GM21786 (cell line): ENCODE results near the gene PROM1.

Experiments
- ATAC-seq: cut with Tn5 transposase; IDR thresholded peaks from one replicate; pipeline ENCODE4 v1.9.1; 2021; ENCODE audit not compliant: unreplicated experiment

PROM1 gene

DNA sequence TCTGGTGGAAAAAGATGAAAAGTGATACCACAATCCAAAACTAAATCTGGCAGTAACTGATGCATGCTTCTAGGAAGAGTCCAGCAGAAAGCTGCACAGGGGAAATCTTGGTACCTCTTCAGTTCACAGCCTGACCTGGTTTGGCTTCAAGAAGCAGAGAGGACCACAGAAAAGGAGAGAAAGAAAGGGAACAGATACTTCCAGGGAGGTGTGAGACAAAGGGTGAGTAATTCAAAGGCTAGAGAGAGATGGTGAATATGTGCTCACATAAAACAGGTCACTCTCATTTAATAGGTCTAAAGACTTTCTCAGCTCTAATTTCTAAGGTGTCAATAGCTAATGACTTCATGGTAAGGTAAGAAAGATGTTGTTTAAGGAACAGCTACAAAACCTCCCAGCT is 132.0 kb downstream of the PROM1 start:
- ATAC-seq, result no peak

DNA sequence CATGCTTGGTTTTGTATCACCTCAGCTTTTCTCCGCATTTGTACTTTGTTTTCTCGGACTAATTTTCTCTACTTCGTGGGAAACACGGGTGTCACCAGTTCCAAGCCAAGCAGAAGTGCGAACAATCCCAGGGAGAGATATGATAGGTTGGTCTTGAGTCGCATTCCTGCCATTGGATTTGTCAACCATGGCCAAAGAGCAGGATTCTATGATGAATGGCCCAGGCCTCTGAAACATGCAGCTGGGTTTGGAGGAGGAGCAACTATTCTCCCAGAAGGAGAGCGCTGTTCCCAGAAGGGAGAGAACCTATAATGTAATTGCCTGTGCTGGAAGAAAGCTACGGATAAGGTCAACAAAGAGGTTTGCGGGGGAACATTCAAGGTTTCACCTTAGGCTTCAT is 135.0 kb downstream of the PROM1 start:
- ATAC-seq, result no peak

DNA sequence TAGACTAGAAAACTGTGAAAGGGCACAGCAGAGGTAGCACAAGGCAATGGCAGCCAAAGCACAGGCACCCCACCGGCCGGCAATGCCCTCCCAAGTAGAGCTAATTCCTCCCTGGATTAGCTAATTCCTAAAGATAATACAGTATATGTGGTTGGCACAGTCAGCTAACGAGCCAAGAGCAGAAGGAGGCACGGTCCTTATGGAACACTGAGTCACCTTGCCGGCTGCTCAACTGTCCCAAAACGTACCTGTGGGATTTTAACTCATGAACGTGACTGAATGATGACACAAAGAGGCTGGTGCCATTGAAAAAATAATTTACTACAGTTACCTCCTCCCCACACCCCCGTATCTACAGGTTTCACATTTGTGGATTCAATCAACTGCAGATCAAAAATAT is 136.1 kb downstream of the PROM1 start:
- ATAC-seq, result no peak

DNA sequence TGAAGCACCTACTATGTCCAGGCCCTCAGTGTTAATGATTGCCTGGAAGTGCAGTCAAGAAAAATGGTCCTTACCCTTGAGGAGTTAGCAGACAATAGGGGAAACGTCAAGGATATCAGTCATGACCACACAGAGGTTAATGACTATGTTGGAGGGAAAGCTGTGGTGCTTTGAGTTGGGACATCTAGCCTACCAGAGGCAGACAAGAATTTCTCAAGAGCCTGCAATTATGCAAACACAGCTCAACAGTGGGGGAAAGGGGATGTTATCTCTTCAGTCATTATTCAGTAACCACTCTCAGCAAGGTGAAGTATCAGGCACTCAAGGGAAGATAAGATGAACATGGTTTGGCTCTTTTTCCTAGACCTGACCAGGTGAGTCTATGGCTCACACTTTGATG is 138.3 kb downstream of the PROM1 start:
- ATAC-seq, result no peak

DNA sequence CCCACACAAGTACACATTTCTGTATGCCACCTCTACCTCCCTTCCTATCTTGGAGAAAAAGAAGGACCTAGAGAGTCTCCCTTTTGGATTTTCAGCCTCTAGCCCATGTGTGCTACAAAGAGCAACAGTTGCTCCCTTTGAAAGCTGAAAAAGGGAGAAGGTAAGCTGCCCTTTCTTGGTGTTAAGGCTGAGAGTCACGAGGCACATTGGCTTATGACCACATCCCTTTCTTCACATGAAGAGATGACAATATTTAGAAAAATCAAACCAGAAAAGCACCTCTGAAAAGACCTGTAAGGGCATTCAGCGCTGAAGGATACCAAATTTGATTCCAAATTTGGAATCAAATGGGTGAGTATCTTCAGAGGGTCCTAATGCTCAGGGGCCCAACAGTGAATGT is 138.9 kb downstream of the PROM1 start:
- no peak for ATAC-seq

DNA sequence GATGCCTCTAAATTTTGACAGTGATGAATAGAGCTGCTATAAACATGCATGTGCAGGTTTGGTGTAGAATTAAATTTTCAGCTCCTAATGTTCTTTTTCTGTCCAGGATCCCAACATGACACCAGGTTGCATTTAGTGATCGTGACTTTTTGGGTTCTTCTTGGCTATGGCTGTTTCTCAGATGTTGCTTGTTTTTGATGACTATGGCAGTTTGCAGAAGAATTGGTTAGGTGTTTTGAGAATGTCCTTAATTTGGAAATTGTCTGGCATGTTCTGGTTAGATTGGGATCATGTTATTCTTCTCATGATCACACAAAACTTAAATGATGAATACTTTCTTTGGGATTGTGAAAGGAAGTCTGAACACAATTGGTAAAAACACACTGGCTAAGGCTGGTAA is 141.5 kb downstream of the PROM1 start:
- no peak for ATAC-seq

DNA sequence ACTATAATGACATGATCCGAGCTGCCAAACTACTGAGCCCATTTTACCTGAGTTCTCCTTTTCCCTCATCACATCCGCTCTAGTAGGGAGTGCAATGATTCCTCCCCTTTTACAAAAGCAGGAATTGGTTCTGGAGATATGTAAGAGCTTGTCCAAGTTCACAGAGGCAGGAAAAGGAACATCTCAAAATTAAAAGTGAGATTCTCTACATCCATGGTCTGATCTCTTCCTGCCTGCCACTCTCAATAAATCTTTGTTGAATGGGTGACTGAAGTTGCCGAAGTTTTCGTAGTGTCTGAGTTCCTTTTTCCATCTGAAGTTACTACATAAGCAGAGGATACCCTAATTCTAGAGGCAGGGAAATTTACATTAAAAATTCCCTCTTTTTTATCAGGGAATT is 145.2 kb downstream of the PROM1 start, which contains the start of gene FGFBP1:
FGFBP1 (minus strand) TSS at position 101 of the 400 bp plus-strand sequence. CDS start 2,108 bp downstream, outside the sequence.
- no peak for ATAC-seq

DNA sequence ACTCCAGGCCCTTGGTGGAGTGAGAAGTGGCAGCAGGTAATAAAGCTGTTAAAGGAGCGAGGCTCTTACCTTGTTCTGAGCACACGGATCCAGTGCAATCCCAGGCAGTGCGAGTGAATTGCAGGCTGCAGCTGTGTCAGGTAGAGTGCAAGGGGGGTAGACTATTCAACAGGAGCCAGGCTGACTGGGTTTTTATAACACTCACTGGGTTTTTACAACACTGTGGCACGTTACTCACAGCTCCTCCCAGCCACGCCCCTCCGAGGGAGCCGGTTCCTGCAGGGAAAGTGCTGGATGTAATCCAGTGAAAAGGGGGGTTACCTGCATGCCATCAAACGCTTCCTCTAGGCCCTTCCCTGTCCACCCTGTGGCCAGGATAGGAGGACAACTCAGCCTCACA is 145.6 kb downstream of the PROM1 start:
- no peak for ATAC-seq

DNA sequence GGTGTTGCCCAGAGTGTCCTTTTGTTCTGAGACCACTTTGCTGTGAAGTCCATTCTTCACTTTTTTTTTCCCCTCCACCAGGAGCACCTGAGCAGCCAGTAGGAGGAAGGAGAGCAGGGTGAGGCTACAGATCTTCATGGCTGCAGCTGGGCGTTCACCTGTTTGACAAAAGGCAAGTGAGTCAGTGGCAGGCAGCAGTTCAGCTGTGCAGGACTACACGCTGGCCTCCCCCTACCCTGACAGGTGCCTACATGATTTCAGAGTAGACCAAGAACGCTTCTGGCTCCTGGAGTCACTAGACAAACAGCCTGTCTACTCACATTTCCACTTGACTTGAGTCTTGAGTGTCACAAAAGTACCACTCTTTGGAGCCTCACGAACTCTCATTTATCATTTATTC is 147.3 kb downstream of the PROM1 start:
- ATAC-seq, result no peak

DNA sequence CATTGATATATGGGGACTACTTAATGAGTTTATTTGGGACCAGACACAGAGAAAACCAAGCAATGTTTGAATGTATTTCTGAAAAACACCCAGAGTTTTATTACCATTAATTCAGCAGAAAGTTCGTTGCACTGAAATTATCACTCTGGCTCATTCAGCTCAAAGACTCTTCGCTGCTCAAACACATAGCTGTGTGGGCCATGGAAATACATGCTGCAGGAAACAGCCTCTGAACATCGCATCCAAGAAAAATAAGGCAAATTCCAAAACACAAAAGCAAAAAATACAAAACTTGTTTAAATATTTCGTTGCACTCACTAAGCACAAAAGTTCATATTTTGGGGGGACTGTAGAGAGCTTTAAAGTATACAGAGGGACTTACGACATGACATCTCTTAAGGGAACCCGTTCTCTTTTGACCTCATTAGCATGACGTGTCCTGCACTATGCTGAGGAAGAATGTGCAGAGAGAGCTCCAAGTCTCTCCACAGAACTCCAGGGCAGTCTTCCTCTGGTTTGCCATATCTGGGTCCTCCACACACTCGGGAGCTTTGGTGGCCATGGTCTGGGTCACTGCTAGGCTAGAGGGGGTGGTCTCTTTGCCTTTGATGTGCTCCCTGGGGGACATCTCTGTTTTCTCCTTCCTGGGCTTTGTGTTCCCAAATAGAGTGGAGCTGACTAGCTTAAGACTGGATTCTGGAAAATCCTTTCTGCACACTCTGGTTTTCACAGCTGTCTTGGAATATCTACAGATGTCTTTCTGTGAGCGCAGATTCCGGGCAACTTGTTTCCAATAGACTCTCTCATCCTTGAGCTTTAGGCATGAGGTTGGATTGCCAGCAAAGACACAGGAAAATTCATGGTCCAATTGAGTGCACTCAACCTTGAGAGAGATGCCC is 148.1 kb downstream of the PROM1 start:
- no peak for ATAC-seq

DNA sequence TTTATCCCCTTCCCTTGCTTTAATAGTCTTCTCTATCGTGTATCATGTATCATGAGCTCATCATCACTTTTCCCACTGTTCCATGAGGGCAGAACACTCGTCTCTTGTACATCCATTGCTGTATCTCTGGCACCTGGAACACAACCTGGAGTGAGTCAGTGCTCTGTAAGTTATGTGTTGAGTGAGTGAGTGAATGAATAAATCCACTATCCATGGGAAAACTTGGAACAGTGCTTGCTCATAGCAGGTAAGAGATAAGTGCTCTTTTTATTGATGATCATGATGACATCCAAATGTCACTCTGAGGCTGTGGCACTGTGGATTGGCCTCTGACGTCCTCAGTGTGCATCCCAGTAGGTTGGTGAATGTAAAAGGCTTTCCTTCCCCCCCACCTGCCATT is 149.6 kb downstream of the PROM1 start:
- no peak for ATAC-seq

DNA sequence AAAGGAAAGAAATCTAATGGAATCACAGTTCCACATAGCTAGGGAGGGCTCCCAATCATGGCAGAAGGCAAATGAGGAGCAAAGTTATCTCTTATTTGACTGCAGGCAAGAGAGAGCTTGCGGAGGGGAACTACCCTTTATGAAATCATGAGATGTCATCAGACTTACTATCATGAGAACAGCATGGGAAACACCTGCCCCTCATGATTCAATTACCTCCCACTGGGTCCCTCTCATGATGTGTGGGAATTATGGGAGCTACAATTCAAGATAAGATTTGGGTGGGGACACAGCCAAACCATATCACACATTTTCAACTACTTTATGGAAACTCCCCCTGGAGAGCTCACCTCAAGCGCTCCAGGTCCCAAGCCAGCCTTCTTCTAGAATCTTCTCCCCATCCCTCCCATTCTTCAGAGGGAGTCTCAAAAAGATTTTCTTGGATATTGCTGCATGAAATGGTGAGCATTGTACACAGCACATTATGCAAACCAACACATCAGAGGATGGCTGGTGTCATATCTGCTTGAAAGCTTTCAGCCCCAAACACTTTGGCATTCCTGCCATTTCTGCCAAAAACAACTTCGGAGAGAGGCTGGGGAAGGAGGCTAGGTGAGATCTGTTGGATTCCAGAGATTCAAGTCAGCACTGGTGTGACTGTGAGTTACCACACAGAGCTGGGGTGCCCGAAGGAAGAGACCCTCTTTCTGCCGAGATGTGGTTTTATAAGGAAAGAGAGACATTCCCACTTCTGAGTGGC is 152.2 kb downstream of the PROM1 start:
- no peak for ATAC-seq

DNA sequence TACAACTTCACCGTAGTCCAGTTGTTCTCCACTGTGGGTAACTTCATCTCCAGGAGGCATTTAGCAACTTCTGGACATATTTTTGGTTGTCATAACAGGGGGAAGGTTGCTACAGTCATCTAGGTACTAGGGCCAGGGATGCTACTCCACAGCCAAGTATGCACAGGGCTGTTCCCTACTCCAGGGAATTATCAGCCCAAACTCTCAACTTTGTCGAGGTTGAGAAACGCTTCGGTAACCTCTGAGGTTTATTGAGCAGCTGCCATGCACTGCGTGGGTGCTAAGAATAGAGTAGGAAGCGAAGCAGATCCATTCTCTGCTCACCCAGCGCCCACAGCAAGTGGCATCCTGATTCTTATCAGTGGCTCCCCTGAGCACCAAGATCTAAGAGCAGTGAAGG is 153.5 kb downstream of the PROM1 start:
- peak; percentile 49 for ATAC-seq

DNA sequence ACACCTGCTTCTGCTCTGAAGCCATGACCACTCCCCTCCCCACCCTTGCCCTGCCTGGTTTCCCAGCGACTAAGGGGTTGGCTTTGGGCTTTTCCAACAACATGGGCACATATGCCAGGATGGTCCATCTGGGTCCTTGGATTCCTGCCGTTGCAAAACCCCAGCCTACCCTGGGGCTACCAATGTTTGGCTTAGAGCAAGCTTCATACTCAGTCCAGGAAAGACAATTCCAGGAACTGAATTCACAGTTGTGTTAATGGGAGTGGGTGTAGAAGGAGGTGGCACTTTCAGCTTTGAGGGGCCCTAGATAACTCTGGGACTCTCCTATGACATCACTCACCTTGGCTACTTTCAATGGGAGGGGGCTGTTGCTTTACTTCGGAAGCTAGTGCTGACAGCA is 154.3 kb downstream of the PROM1 start:
- no peak for ATAC-seq

DNA sequence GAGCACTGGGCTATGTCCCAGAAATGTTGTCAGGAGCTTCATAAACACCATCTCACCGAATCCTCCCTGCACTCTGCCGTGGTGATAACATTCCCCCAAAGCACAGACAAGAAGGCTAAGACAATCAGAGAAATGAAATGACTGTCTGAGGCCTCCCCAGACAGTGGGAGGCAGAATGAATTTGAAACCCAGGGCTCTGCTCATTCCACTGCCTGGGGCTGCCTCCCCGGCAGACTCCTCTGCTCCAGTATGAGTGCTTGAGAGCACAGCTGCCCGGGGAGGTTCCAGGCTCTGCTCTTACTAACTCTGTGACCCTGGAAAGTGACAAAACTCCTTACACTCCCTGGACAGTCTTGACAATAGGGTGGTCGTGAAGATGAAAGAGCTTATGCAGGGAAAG is 154.9 kb downstream of the PROM1 start:
- no peak for ATAC-seq

DNA sequence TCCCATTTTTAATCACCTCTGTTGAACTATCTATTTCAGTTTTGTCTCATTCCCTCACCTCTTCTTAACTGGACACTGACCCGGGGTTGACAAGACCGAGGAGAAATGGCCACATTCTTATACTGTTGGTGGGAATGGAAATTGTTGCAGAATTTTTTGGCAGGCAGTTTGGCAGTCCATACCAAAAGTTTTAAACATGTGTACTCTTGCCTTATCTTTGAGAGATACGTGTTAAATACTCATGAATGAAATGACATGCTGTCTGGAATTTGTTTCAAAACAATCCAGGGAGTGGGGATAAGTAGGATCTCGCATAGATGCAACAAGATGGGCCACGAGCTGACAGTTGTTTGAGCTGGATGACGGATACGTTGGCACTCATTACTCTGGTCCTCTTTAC is 157.3 kb downstream of the PROM1 start:
- ATAC-seq, result no peak

DNA sequence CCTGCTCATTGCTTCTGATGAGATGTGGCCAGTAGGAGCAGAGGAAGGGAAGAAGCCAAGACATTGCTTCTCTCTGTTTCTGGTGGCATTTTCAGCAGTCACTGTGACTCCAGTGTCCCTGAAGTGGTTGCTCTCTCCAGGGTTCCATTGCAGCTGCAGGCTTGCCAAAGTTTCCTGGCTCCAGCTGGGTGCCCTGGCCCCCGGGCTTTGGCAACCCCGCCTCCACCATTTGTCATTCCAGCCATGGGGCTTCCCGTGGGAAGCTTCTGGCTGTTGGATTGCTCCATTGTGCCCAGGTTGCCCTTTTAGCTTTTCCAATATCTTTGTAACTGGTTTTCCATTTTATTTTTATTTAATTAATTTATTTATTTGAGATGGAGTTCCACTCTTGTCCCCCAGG is 158.0 kb downstream of the PROM1 start:
- ATAC-seq, result no peak

DNA sequence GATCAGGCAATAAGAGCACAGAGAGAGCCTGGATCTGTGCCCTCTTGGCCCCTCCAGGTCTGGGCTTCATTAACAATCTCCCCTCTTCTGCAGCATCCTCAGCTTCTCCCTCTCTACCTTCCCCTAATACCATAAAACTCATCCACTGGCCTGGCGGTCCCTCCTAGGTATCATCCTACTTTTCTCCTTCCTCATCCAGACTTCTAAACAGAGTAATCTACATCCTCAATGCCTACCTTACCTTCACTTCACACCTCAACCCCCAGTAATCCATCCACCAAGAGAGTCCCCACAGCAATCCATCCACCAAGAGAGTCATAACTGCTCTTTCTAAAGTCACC is 162.3 kb downstream of the PROM1 start:
- no peak for ATAC-seq

DNA sequence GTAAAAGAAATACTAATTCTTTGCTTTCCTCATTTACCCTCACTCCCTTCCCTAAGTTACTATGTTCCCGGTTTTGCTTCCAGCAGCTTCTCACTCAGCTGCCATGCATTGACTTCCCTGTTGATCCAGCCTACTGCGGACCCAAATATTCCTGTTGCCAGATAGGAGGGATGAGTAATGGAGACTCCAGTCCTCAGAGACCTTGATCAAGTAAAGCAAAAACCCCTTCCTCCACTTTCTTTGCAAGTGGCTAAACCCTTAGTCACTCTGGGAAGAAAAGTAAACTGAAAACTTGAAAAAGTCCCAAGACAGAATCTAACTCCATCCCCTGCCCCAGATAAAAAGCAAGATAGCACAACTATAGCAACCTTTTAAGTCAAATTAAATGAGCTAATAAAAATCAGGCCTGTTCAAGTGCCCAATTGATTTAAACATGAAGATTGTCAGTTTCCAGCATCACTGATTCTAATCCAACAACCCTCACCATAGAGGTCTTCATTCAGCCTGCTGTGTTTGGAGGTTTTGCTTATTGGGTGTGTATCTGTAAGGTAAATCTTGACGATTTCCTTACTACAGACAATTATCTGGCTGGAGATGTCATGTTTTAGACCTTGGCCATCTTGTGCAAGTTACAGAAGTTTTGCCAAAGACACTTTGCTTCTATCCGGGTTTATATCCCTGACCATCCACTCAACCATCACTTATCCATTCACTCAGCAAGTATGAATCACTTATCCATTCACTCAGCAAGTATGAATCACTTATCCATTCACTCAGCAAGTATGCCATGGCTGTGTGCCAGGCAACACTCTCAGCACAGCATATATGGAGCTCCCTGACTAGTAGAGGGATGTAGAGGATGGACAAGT is 162.9 kb downstream of the PROM1 start:
- ATAC-seq, result no peak

DNA sequence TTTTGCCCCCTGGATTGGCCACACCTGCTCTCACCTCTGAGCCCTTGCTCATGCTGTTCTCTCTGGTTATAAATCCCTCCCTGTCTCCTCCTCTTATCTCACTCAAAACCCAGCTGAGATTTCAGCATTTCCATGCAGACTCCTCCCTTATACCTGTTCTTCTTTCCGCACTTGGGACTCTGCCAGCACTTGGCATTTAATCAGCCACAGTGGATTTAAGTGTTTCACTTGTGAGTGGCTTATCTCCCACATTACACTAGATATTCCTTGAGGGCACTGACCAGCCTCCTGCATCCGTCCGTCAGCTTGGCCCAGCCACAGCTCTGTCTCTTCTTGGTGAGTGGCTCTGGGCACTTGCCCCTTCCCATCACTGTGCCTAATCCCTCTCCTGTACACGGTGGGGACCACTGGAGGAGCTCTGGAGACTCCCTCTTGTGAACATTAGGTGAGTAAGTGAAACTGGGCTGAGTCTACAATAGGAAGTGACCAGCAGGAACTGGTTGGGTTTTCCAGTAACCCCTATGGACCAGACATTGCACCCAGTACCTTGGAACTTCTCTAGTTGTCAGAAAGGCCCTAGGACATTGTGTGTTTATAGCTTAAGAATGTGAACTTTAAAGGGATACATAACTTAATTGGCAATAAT is 165.2 kb downstream of the PROM1 start:
- ATAC-seq, result no peak
